K562 (cell line): ENCODE results near the gene STUB1. TPM values are rescaled to one million over a fixed set of nuclear protein-coding genes. Genes with fewer than 3 reads are reported as not detected.

Source experiments
- POLR2A ChIP-seq: fragments of 450-650 bp; conservative IDR thresholded peaks from 2 replicates; pipeline ENCODE4 v1.6.1; 2016
- polyA plus RNA-seq, 8 experiments: library from polyadenylated mRNA; depleted of rRNA in 4 of 8; stranded (reverse) in 5 of 8; unstranded in 3 of 8; fragments of >200 nt; fragmentation: Nextera tagmentation in 2 of 8; fragmentation: Illumina TruSeq in 1 of 8; extraction: Ambion mirVana in 2 of 8; extraction: Trizol in 1 of 8; gene quantifications; 2 replicates each; pipeline versions ENCODE4 v1.2.1 to v1.2.3, GENCODE V29; 2011 to 2014; ENCODE audit warnings: inconsistent platforms in 1 of 8, missing spikeins in 1 of 8
- total RNA-seq, 7 experiments: library from RNA; depleted of rRNA in 6 of 7; stranded (reverse); fragments of >200 nt in 6 of 7; fragmentation: Illumina TruSeq in 2 of 7; extraction: Trizol in 2 of 7; gene quantifications; 2 replicates each; pipeline versions ENCODE4 v1.2.1 to v1.2.3, GENCODE V29; 2011 to 2021; ENCODE audit warnings: low replicate concordance in 1 of 7
- TF ChIP-seq, protein P1 (sequence below): fragments of 250-450 bp; sonication (Bioruptor Pico); IDR thresholded peaks from 2 replicates; pipeline ENCODE4 v1.8.0; 2022; ENCODE audit warnings: inconsistent platforms, mild to moderate bottlenecking, moderate library complexity, borderline replicate concordance
- TF ChIP-seq, protein P2 (sequence below): fragments of 250-450 bp; sonication (Bioruptor Pico); IDR thresholded peaks from 2 replicates; pipeline ENCODE4 v1.4.0; 2020; ENCODE audit warnings: mild to moderate bottlenecking, moderate library complexity
- TF ChIP-seq, protein P3 (sequence below): fragments of 250-450 bp; sonication (Bioruptor Pico); IDR thresholded peaks from 2 replicates; pipeline ENCODE4 v1.5.0; 2020; ENCODE audit warnings: mild to moderate bottlenecking

The STUB1 gene
- total and polyA plus RNA-seq, 9 of the 15 experiments (the other 6 are each of a cell fraction or from before 2014, with no cell fraction given): 10.6 to 251 (median 152) TPM

DNA sequence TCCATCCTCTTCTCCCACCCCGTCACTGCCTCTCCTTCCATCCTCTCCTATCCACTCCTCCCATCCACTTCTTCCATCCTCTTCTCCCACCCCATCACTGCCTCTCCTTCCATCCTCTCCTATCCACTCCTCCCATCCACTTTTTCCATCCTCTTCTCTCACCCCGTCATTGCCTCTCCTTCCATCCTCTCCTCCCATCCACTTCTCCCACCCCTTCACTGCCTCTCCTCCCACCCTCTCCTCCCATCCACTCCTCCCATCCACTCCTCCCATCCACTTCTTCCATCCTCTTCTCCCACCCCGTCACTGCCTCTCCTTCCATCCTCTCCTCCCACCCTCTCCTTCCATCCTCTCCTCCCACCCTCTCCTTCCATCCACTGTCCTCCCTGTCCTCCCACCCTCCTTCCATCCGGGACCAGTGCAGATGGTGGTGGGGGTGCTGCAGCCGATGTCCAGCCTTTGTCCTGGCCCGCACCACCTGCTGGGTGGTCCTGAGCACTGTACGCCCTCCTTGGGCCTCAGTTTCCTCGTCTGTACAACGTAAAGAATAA, 48.3 kb upstream of the STUB1 start (continued):
- TF ChIP-seq, protein P1, sequence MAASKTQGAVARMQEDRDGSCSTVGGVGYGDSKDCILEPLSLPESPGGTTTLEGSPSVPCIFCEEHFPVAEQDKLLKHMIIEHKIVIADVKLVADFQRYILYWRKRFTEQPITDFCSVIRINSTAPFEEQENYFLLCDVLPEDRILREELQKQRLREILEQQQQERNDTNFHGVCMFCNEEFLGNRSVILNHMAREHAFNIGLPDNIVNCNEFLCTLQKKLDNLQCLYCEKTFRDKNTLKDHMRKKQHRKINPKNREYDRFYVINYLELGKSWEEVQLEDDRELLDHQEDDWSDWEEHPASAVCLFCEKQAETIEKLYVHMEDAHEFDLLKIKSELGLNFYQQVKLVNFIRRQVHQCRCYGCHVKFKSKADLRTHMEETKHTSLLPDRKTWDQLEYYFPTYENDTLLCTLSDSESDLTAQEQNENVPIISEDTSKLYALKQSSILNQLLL: no peak
- TF ChIP-seq, protein P2, sequence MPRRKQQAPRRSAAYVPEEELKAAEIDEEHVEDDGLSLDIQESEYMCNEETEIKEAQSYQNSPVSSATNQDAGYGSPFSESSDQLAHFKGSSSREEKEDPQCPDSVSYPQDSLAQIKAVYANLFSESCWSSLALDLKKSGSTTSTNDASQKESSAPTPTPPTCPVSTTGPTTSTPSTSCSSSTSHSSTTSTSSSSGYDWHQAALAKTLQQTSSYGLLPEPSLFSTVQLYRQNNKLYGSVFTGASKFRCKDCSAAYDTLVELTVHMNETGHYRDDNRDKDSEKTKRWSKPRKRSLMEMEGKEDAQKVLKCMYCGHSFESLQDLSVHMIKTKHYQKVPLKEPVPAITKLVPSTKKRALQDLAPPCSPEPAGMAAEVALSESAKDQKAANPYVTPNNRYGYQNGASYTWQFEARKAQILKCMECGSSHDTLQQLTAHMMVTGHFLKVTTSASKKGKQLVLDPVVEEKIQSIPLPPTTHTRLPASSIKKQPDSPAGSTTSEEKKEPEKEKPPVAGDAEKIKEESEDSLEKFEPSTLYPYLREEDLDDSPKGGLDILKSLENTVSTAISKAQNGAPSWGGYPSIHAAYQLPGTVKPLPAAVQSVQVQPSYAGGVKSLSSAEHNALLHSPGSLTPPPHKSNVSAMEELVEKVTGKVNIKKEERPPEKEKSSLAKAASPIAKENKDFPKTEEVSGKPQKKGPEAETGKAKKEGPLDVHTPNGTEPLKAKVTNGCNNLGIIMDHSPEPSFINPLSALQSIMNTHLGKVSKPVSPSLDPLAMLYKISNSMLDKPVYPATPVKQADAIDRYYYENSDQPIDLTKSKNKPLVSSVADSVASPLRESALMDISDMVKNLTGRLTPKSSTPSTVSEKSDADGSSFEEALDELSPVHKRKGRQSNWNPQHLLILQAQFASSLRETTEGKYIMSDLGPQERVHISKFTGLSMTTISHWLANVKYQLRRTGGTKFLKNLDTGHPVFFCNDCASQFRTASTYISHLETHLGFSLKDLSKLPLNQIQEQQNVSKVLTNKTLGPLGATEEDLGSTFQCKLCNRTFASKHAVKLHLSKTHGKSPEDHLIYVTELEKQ (CRISPR knock-in tag): no peak
- TF ChIP-seq, protein P3, sequence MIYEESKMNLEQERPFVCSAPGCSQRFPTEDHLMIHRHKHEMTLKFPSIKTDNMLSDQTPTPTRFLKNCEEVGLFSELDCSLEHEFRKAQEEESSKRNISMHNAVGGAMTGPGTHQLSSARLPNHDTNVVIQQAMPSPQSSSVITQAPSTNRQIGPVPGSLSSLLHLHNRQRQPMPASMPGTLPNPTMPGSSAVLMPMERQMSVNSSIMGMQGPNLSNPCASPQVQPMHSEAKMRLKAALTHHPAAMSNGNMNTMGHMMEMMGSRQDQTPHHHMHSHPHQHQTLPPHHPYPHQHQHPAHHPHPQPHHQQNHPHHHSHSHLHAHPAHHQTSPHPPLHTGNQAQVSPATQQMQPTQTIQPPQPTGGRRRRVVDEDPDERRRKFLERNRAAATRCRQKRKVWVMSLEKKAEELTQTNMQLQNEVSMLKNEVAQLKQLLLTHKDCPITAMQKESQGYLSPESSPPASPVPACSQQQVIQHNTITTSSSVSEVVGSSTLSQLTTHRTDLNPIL (CRISPR knock-in tag): no peak
- TF ChIP-seq POLR2A: peak; percentile 46; the same call in 1 of the 2 replicates
